CD4-positive, alpha-beta T cell treated with Interleukin-15 for 4 hours (primary cell): ENCODE measurements around the gene FGF22.
A peak's percentile ranks its signal among the peaks of the same experiment; 100 is the strongest.
"Not testable (repeated sequence)": the region's sequence is repeated elsewhere in the genome, so short reads cannot be mapped to it uniquely, and the experiment has no call there.

Experiments used
- DNase-seq: peaks from one replicate; pipeline ENCODE4 v3.0.0-alpha.2; 2020; ENCODE audit warnings: low spot score

Gene FGF22

DNA sequence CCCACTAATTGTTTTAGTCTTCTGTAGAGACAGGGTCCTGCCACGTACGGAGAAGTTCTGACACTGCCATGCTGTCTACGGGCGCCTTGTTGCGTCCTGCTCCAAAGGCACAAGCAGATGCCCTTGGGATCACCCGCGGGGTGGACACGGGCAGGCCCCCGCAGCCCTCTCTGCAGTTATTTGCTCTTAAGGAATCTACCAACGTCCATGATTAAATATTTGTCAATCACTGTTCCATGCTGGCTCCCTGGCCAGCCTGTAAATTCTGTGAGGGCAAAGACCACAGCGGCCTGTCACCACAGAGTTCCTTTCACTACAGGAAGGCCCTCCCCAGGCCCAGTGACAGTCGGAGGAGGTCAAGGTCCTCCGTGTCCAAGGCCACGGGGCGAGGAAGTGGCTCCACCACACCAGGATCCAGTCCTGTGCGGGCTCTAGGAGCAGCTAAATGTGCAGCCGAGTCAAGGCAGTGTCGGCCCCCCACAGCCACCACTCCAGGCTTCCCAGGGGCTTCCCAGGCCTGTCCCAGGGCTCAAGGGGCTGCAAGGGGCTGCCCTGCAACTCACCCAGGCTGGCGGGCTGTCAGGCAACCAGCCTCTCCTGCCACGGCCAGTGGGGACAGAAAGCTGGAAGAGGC, 21.2 kb downstream of the FGF22 start:
- no peak for DNase-seq

DNA sequence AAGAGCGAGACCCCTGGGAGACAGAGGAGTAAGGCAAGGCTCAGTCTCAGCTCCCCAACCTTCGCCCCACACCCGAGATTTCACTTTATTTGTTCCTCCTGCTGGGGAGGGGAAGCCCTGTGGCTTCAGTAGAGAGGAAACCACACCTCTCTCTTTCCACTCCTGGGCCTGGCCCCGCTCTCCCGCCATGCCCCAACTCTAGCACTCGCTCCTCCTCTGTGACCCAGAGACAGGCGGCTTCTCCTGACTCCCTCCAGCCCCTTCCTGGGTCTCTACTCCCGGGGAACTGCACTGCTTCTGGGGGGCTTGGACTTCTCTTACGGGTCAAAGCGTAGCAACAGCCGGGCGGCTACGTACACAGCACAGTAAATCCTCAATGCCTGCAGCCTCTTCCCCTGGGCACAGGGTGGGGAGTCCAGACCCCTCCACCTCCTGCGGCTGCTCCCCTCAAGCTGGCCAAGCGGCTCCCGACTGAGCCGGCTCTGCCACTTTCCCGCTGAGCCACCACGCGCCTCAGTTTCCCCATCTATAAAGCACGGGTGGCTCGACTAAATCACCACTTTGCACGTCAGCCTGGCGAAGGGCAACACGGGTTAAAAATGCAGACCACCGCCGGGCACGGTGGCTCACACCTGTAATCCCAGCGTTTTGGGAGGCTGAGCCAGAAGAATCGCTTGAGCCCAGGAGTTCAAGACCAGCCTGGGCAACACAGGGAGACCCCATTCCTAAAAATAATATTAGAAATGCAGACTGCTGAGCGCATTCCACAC, 21.9 kb downstream of the FGF22 start:
- peak; percentile 71 for DNase-seq

DNA sequence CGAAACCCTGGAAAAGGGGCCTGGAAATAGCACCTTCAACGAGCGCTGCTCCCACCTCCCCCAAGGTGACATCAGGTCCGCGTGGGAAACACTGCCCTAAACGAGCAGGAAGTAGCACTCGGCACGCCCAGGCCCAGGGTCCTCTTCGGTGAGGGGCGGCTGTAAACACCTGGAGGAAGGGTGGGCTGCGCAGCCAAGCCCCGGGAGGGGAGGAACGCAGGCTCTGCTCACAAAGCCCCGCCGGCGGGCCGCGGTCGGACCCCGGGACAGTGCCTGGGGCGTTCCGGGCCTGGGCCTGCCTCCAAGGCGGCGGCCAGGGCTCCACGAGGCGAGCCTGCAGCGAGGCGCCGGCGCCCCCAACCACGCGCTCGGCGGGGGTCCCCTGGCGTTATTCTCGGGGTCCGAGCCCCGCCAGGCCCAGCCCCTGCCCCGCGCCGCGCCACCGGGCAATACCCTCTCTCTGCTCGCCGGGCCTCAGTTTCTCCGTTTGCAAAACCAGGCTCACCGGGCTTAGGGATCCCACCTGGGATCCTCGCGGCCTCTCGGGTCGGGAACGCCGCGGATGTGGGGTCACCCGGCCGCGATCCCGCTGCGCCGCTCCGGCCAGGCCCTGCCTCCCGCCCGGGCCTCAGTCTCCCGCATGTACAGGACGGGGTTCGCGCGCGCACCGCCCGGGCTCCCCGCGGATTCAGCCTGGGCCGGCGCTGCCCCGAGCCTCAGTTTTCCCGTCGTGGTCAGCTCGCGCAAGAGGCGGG, 22.7 kb downstream of the FGF22 start:
- DNase-seq: peak; percentile 70

DNA sequence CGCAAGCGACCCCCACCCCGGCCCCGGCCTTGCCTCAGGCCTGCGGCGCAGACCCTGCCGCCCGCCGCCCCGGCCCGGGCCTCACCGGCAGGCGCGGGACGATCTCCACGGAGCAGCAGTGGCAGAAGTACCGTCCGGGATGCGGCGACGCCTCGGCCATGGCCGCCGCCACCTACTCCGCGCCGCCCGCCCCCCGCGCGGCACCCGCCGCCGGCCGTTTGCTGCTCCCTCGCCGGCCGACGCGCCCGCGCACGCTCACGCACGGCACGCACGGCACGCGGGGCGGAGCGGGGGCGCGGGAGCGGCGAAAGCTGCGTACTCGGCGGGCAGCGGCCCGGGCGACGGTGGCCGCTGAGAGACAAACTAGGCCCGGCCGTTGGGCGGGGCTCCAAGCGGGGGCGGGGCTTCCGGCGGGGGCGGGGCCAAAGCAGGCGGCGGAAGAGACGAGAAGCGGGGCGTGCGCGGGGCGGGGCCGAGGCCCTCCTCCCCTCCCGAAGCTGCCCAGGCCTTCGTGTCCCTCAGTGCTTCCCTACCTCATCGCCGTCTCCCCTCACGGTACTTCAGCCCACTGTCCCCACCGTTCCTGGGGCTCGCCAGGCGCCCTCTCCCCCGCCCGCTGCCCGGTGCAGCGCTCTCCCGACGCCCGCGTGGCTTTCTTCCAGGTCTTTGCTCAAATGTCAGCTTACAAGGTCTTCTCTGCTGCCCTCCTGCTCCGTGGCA, 23.4 kb downstream of the FGF22 start, which contains the start of gene RNF126:
TSS of gene RNF126 (minus strand) at position 253 of the 720 bp plus-strand sequence. CDS start at position 160, 93 bp downstream.
- peak; percentile 96 for DNase-seq

DNA sequence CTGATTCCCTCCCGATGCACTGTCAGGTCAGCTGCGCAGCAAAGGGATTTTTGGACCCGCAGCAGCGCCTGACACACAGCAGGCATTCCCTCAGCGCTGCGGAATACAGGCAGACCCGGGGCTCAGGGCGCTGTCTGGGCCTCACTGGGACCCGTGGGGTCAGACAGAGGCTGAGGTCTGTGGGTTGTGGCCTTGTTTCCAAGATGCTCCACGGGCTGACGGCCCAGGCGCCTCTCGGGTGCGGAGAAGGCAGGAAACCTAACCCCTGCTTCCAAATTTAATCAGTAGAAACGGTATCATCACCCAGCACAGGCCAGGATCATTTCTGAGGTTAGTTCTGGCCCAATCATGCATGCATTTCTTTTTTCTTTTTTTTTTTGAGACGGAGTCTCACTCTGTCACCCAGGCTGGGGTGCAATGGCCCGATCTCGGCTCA, 24.0 kb downstream of the FGF22 start:
- DNase-seq: no peak

DNA sequence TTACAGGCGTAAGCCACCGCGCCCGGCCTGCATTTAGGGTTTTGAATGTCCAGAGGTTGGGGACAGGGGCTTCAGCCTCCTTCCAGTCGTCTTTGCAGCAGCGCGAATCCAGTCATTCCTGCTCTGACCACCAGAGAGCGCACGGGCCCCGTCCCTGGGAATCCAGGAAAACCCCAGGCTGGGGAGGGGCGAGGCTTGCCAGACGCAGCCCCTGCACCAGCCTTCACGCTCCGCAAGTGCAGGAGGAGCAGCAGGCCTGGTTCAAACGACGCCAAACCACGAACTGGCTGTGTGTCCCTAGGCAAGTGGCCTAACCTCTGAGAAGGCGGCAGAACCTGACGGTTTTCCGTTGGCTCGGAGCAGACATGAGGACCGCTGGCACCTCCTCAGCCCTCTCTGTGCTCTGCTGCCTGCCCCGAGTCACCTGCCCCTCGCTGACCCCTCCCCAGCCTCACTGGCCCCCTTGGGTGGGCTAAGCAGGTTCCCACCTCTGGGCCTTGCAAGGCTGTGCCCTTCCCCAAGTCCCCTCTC, 25.3 kb downstream of the FGF22 start:
- DNase-seq: peak; percentile 84

DNA sequence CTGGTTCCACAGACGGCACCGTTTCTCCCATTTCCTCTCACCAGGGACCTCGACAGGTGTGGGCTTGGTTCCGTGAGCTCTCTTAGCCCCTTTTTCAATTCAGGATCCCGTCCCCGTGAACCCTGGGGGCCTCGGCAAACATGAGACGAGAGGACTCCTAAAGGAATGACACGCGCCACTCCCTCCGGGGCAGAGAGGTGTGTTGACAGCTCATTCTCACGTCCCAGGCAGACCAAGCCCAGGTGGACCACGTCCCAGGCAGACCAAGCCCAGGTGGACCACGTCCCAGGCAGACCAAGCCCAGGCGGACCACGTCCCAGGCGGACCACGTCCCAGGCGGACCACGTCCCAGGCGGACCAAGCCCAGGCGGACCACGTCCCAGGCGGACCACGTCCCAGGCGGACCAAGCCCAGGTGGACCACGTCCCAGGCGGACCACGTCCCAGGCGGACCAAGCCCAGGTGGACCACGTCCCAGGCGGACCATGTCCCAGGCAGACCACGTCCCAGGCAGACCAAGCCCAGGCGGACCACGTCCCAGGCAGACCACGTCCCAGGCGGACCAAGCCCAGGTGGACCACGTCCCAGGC, 27.4 kb downstream of the FGF22 start:
- DNase-seq: not testable (repeated sequence)

DNA sequence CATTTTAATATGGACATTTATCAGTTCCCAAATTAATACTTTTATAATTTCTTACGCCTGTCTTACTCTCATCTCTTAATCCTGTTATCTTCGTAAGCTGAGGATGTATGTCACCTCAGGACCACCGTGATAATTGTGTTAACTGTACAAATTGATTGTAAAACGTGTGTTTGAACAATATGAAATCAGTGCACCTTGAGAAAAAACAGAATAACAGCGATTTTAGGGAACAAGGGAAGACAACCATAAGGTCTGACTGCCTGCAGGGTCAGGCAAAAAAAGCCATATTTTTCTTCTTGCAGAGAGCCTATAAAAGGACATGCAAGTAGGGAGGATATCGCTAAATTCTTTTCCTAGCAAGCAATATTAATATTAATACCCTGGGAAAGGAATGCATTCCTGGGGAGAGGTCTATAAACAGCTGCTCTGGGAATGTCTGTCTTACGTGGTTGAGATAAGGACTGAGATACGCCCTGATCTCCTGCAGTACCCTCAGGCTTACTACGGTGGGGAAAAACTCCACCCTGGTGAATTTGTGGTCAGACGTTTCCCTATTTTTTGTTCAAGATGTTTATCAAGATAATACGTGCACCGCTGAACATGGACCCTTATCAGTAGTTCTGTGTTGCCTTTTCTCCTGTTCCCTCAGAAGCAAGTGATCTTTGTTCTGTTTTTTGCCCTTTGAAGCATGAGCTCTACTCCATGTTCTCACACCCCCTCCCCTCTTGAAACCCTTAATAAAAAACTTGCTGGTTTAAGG, 29.2 kb downstream of the FGF22 start:
- DNase-seq: not testable (repeated sequence)

DNA sequence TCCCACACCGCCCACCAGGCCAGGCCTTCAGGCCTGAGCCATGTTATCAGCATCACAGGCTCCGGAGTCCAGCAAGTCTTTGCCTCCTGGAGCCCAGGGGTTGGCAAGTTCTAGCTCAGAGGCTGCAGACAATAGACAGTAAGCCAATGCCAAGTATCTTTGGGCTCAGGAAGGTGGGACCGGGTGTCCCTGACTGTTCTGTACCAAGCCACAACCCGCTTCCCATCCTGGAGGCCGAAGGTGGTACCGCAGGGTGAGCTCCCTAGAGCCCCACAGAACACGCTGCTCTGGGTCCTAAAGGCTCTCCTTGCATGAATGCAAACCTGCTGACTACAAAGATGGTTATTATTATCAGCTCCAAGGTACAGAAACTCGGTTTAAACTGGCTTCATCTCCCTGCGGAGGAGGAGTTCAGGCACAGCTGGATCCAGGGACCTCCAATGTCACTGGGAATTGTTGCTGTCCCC, 31.0 kb downstream of the FGF22 start:
- DNase-seq: no peak

DNA sequence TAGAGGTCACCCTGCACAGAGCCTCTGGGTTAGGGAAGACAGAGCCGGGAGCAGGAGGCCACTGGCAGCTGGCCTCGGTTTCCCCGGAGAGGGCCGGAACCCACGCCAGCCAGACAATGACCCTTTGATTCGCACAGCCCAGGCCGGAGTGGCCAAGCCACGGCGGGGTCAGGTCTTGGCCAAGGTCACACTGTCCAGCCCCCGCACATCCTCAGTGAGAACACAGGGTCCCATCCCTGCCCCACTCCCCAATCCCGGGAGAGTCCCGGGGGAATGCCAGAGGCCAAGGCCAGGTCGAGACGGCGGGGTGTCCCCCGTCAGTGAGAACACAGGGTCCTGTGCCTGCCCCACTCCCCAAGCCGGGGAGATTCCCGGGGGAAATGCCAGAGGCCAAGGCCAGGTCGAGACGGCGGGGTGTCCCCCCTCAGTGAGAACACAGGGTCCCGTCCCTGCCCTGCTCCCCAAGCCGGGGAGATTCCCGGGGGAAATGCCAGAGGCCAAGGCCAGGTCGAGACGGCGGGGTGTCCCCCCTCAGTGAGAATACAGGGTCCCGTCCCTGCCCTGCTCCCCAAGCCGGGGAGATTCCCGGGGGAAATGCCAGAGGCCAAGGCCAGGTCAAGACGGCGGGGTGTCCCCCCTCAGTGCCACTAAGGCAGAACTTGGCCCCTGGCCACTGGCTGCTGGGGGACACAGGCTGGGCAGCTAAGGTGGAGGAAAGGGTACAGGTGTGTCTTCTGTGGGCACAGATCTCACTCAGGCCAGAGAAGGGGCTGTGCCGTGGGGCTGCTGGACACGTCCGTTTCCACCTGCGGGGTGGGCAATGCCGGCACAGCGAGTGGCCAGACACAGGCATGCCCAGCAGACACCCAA, 34.8 kb downstream of the FGF22 start:
- no peak for DNase-seq

DNA sequence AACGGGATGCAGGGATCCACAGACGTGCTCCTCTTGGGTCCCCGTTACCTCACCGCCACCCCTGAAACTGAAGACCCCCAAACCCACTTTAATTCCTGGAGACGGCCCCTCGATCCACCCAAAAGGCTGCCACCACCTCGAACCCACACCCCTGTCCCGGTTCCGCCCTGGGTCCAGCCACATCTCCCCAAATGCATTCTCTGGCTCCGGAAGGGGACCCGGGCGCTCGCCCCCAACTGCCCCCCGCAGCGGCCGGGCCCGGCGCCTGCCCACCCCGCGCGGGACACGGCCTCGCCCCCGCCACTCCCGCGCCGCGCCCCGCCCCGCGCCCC, 36.3 kb downstream of the FGF22 start:
- no peak for DNase-seq

DNA sequence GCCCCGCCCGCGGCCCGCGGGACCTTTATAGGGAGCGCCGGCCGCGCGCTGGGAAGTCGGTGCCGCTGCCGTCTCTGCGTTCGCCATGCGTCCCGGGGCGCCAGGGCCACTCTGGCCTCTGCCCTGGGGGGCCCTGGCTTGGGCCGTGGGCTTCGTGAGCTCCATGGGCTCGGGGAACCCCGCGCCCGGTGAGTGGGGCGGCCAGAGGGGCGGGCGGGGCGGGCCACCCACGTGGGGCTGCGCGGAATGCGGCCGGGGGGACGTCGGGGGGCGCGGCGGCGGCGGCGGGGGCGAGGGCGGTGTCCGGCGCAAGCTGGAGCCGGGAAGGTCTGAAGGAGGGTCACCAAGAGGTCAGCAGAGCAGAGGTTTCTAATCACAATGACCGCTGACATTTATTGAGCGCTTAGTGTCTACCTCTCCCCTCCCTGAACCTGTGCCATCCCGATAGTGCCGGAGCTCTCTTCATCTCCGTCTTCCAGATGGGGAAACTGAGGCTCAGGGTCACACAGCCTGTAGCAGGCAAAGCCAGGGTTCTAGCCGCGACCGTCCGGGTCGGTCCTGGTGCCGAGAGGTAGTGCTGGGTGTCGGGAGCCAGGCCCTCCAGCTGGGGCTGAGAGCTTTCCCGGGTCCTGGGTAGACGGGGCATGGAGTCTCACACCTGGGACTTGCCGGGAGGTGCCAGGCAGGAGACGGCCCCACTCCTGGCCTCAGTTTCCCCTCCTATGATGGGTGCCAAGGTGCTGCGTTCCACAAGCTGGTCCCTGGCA, 36.8 kb downstream of the FGF22 start, which contains the start of gene FSTL3:
TSS of gene FSTL3 (plus strand) at position 54 of the 767 bp plus-strand sequence. CDS start at position 86, 32 bp downstream.
- no peak for DNase-seq

DNA sequence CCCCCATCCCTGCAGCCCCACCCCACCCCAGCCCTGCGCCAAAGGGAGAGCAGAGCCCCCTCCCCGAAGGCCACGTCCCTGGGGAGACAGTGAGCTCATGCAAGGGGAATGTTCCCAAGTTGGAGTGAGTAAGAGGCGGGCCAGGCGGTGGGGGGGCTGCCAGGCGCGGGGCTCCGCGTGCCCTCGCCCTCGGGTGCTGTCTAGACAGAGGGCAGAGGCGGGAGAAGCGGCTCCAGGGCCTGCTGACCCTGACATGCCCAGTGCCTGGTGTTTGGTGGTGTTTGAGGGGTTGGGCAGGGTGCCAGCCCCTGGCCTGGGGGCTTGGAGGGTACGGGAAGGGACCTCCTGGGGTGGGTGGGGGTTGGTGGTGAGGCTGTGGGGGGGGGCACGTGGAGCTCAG, 37.5 kb downstream of the FGF22 start:
- no peak for DNase-seq

DNA sequence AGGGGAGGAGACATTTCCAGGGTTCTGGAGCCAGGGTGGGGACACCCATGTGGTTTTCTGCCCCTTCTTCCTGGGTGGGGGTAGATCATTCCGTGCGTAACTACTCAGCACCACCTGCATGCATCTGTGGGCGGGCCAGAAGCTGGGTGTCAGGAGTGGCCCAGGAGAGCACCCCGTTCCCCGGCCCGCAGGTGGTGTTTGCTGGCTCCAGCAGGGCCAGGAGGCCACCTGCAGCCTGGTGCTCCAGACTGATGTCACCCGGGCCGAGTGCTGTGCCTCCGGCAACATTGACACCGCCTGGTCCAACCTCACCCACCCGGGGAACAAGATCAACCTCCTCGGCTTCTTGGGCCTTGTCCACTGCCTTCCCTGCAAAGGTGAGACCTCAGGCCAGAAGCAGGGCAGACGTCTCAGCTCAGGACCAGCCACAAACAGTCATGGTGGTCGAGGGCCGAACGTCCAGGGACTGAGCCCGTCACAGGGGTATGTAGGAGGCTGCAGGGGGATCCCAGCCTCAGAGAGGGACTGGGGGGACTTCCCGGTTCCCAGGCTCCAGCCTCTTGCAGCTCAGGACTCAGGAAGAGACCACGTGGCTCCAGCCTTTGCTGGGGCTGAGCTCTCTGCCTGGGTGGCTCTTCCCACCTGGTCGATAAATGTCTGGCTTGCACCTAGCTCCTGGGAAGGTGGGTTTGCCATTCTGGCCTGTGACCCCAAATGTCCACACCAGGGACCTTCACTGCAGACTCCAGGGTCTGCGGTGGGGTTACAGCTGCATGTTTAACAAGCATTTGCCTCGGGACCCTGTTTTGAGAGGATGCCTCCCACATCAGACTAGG, 38.1 kb downstream of the FGF22 start:
- DNase-seq: no peak

DNA sequence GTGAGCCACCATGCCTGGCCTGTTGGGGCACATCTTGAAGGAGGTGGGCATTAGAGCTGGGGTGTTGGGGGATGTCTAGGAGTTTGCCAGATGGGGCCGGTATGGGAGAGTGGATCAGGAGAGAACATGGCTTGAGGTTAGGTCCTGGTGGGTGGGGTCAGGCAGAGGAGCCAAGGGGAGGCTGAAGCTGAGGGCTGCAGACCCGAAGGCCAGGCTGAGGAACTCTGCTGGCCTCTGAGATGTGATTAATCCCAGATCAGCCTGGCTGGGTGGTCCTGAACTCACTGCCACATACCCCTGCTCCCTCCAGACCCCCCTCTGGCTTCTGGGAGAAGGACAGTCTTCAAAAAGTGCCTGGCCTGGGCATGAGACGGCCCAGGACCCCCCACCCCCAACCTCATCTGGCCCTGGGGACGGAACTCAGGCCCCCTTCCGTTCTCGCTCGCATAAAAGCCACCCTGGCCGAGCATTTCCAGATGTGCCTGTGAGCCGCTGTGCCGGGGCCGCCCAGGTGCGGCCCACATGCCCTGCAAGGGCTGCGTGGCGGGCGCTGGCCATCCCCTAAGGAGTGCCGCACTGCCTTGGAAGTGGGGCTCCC, 39.2 kb downstream of the FGF22 start:
- DNase-seq: no peak

DNA sequence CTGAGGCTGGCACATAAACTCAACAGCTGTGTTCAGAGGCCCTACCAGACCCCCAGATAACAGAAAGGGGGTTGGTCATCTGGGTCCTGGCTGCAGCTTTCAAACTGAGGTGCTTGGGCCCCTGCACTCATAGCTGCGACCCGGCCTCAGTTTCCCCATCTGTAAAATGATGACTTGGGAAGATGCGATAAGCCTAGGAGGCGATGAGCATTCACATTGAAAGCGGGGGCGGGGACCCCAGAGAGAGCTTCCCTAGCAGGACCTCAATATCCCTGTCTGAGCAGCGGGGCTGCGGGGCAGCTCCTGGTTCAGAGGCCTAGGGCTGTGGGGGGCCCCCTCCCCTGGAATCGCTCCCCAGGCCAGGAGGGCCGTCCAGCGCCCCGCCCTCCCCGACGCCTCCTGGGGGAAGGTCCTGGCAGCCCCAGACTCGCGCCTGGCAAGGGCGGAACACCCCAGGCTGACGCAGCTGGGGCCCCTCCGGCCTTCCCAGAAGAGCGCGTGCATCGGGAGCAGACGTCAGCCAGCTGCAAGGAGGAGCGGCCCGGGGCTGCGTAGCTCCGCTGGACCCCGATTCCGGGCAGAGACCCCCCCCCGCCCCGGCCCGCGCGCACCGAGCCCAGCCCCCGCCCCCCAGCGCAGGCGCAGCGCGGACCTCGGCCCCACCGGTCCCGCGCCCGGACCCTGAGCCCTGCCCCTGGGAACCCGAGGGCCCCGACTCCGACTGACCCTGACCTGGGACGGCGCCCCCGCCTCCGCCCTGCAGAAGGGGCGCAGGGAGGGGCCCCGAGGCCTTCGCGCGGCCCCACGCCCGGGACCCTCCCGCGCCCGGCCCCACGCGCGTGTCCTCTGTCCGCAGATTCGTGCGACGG, 40.0 kb downstream of the FGF22 start:
- DNase-seq: no peak
